K562 treated with DMSO at 1 percent for 24 hours (cell line): ENCODE measurements around the gene CXCL1. TPM values are rescaled to one million over a fixed set of nuclear protein-coding genes. Genes with fewer than 3 reads are reported as not detected.

ENCODE experiments used
- total RNA-seq: library from RNA; unstranded; fragments of 300-600 nt; gene quantifications from 2 replicates; pipeline ENCODE4 v1.2.3, GENCODE V29; 2022; ENCODE audit warnings: low read depth; ENCODE audit not compliant: insufficient read depth

Gene CXCL1
- total RNA-seq, result 8.5 and 12.1 TPM in 2 replicates

DNA sequence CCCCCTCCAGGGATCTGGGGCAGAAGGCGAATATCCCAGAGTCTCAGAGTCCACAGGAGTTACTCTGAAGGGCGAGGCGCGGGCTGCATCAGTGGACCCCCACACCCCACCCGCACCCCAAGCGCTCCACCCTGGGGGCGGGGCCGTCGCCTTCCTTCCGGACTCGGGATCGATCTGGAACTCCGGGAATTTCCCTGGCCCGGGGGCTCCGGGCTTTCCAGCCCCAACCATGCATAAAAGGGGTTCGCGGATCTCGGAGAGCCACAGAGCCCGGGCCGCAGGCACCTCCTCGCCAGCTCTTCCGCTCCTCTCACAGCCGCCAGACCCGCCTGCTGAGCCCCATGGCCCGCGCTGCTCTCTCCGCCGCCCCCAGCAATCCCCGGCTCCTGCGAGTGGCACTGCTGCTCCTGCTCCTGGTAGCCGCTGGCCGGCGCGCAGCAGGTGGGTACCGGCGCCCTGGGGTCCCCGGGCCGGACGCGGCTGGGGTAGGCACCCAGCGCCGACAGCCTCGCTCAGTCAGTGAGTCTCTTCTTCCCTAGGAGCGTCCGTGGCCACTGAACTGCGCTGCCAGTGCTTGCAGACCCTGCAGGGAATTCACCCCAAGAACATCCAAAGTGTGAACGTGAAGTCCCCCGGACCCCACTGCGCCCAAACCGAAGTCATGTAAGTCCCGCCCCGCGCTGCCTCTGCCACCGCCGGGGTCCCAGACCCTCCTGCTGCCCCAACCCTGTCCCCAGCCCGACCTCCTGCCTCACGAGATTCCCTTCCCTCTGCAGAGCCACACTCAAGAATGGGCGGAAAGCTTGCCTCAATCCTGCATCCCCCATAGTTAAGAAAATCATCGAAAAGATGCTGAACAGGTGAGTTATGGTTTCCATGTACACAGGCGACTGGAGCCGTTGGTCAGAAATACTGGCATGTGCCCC lies at the start of gene CXCL1:
TSS of gene CXCL1 (plus strand) at position 264 of the 926 bp plus-strand sequence. CDS start at position 342, 78 bp downstream.

DNA sequence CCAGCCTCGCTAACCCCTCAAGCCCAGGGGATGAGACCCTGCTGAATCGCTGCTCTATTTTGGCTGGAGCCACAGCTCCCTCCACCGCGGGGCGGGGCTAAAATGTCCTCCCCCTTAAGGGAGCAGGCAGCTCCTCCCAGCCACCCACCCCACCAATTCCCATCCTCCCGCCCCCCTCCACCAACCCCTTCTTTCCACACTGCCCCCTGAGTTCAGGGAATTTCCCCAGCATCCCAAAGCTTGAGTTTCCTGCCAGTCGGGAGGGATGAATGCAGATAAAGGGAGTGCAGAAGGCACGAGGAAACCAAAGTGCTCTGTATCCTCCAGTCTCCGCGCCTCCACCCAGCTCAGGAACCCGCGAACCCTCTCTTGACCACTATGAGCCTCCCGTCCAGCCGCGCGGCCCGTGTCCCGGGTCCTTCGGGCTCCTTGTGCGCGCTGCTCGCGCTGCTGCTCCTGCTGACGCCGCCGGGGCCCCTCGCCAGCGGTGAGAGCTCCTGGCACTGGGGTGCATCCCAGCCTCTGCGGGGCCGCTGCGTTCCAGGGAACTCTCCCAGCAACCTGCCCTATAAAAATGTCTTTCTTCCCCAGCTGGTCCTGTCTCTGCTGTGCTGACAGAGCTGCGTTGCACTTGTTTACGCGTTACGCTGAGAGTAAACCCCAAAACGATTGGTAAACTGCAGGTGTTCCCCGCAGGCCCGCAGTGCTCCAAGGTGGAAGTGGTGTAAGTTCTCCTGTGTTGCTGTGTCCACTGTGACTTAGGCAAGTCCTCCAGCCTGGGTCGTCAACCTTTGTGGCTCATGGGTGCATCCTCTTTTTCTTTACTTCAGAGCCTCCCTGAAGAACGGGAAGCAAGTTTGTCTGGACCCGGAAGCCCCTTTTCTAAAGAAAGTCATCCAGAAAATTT lies 32.6 kb upstream of the CXCL1 start, which contains the start of gene CXCL6:
TSS of gene CXCL6 (plus strand) at position 306 of the 907 bp plus-strand sequence. CDS start at position 379, 73 bp downstream.

DNA sequence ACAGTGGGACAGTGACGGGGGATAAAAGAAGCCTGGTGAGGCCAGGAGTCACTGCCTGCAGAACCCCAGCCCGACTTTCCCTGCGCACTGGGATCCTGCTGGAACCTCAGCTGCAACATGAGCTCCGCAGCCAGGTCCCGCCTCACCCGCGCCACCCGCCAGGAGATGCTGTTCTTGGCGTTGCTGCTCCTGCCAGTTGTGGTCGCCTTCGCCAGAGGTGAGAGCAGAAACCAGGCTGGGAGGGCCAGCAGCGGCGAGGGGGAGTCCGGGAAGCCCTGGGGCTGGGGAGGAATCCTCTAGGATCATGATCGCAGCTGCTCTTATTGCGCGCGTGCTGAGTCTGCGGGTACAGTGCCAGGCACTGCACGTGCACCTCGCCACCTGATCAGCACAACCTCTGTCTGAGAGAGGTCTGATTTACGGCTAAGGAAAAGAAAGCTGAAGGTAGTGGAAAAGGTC lies 15.9 kb upstream of the CXCL1 start, which contains the start of gene PF4V1:
TSS of gene PF4V1 (plus strand) at position 51 of the 459 bp plus-strand sequence. CDS start at position 118, 67 bp downstream.

Other genes with a start within 250 kb of the CXCL1 start
- gene RASSF6, start 249.0 kb upstream of the CXCL1 start, total RNA-seq, result 0.09 and 0.44 TPM in 2 replicates
- gene CXCL8, start 128.8 kb upstream of the CXCL1 start, total RNA-seq, result 6.3 and 9.9 TPM in 2 replicates
- gene CXCL6, start 32.7 kb upstream of the CXCL1 start, total RNA-seq, result not detected in 2 replicates
- not detected in 2 replicates for gene PF4V1, start 16.1 kb upstream of the CXCL1 start, total RNA-seq
- not detected in 2 replicates for gene PF4, start 112.6 kb downstream of the CXCL1 start, total RNA-seq
- 0.82 TPM in 1 of 2 replicates, not detected in the other for gene PPBP, start 118.8 kb downstream of the CXCL1 start, total RNA-seq
- not detected in 2 replicates for gene CXCL5, start 129.3 kb downstream of the CXCL1 start, total RNA-seq
- gene CXCL3, start 169.3 kb downstream of the CXCL1 start, total RNA-seq, result 23.7 and 28.8 TPM in 2 replicates
- gene CXCL2, start 229.8 kb downstream of the CXCL1 start, total RNA-seq, result 25.4 and 26.6 TPM in 2 replicates